ENCODE data around the gene HPD.
"Not testable (repeated sequence)": the region's sequence is repeated elsewhere in the genome, so short reads cannot be mapped to it uniquely, and the experiment has no call there.

GRCh38 chr12:121860699-121861098 lies 2.0 kb upstream of the HPD start:
- TF ChIP-seq CTCF, POLR2A (IDR thresholded peaks at IDR 0.05): not testable (repeated sequence)

Measured in uterus (tissue), 2 donors.